CD14-positive monocyte (primary cell): Measurements from ENCODE around the gene PITPNC1. TPM values are rescaled to one million over a fixed set of nuclear protein-coding genes. Genes with fewer than 3 reads are reported as not detected.

Source experiments
- DNase-seq, 3 donors: peaks; one replicate each; pipeline ENCODE4 v3.0.0-alpha.2; 2011 to 2022
- H2AFZ ChIP-seq: 2 replicates; pipeline ENCODE4 v1.6.0; 2012; ENCODE audit warnings: mild to moderate bottlenecking, low read depth, low read length, inconsistent platforms; ENCODE audit not compliant: insufficient read depth, poor library complexity, severe bottlenecking
- H3K27ac ChIP-seq, 2 donors: 1 replicate in 1 of 2; 2 replicates in 1 of 2; pipeline ENCODE4 v1.5.1; 2012 to 2013; ENCODE audit warnings: low read length in 2 of 2, control low read depth in 1 of 2, inconsistent platforms in 1 of 2, low read depth in 1 of 2, mild to moderate bottlenecking in 1 of 2
- H3K27me3 ChIP-seq, 2 donors: one replicate each; pipeline versions ENCODE4 v1.6.0 to v1.6.1; 2011 to 2013; ENCODE audit warnings: low read length in 2 of 2; ENCODE audit not compliant: control insufficient read depth in 2 of 2, insufficient read depth in 2 of 2
- H3K36me3 ChIP-seq, 2 donors: replicated peaks in 1 of 2; 1 replicate in 1 of 2; 2 replicates in 1 of 2; pipeline versions ENCODE4 v1.5.1 to v1.6.1; 2012 to 2013; ENCODE audit warnings: low read length in 2 of 2, control low read depth in 1 of 2, inconsistent platforms in 1 of 2, mild to moderate bottlenecking in 1 of 2; ENCODE audit not compliant: insufficient read depth in 2 of 2, control insufficient read depth in 1 of 2
- H3K4me1 ChIP-seq, 2 donors: 1 replicate in 1 of 2; 2 replicates in 1 of 2; pipeline versions ENCODE4 v1.5.1 to v1.6.1; 2012 to 2013; ENCODE audit warnings: low read length in 2 of 2, control low read depth in 1 of 2, inconsistent platforms in 1 of 2, mild to moderate bottlenecking in 1 of 2, moderate library complexity in 1 of 2; ENCODE audit not compliant: insufficient read depth in 2 of 2, control insufficient read depth in 1 of 2
- H3K4me2 ChIP-seq: replicated peaks from 2 replicates; pipeline ENCODE3; 2012; ENCODE audit warnings: low read length, moderate library complexity, mild to moderate bottlenecking; ENCODE audit not compliant: poor library complexity, severe bottlenecking; ENCODE audit errors: extremely low read depth
- H3K4me3 ChIP-seq, 3 experiments: fragments of 200-600 bp in 1 of 3; sonication (generic) in 1 of 3; replicated peaks in 1 of 3; 1 replicate in 2 of 3; 2 replicates in 1 of 3; pipeline ENCODE4 v1.5.1; 2011 to 2013; ENCODE audit warnings: low read length in 3 of 3, mild to moderate bottlenecking in 3 of 3, control low read depth in 2 of 3, low read depth in 2 of 3, inconsistent platforms in 1 of 3, moderate library complexity in 1 of 3
- H3K79me2 ChIP-seq: 2 replicates; pipeline ENCODE4 v1.6.0; 2012; ENCODE audit warnings: mild to moderate bottlenecking, control low read depth, inconsistent platforms, low read length, moderate library complexity; ENCODE audit not compliant: insufficient read depth
- H3K9ac ChIP-seq: 2 replicates; pipeline ENCODE4 v1.6.0; 2017; ENCODE audit warnings: low read length, mild to moderate bottlenecking; ENCODE audit not compliant: insufficient read depth, poor library complexity, severe bottlenecking
- H3K9me3 ChIP-seq, 2 donors: replicated peaks in 1 of 2; 1 replicate in 1 of 2; 2 replicates in 1 of 2; pipeline versions ENCODE4 v1.5.1 to v1.6.1; 2012 to 2013; ENCODE audit warnings: low read length in 2 of 2, control low read depth in 1 of 2; ENCODE audit not compliant: control insufficient read depth in 1 of 2, insufficient read depth in 1 of 2
- H4K20me1 ChIP-seq: 2 replicates; pipeline ENCODE4 v1.6.0; 2012; ENCODE audit warnings: mild to moderate bottlenecking, low read length, control low read depth, moderate library complexity; ENCODE audit not compliant: insufficient read depth
- H3K27ac Mint-ChIP-seq, 7 donors: one replicate each; pipeline ENCODE4 v1.8.0; 2020; ENCODE audit warnings: mild to moderate bottlenecking in 7 of 7, mixed read lengths in 7 of 7, moderate library complexity in 6 of 7, inconsistent platforms in 2 of 7
- H3K27me3 Mint-ChIP-seq, 3 donors: one replicate each; pipeline ENCODE4 v1.8.0; 2021 to 2022; ENCODE audit warnings: low read depth in 3 of 3, mild to moderate bottlenecking in 3 of 3, mixed read lengths in 3 of 3, moderate library complexity in 3 of 3, inconsistent platforms in 1 of 3
- H3K36me3 Mint-ChIP-seq, 2 donors: one replicate each; pipeline ENCODE4 v1.8.0; 2020; ENCODE audit warnings: mixed read lengths in 2 of 2, inconsistent platforms in 1 of 2, mild to moderate bottlenecking in 1 of 2
- H3K4me1 Mint-ChIP-seq: one replicate; pipeline ENCODE4 v1.8.0; 2020; ENCODE audit warnings: mild to moderate bottlenecking, mixed read lengths
- H3K4me3 Mint-ChIP-seq, 2 donors: one replicate each; pipeline ENCODE4 v1.8.0; 2020; ENCODE audit warnings: mild to moderate bottlenecking in 2 of 2, mixed read lengths in 2 of 2, moderate library complexity in 1 of 2
- H3K9me3 Mint-ChIP-seq, 7 donors: one replicate each; pipeline ENCODE4 v1.8.0; 2020 to 2022; ENCODE audit warnings: mixed read lengths in 7 of 7, mild to moderate bottlenecking in 6 of 7, moderate library complexity in 6 of 7, inconsistent platforms in 2 of 7
- WGBS: methylation state at CpG from one replicate; pipeline ENCODE4 v1.1.5; 2013; ENCODE audit warnings: missing lambda C conversion rate; ENCODE audit not compliant: insufficient coverage; 5-methylcytosine and 5-hydroxymethylcytosine counted together
- intact Hi-C, 2 donors: fragments of 100-400 bp; cut with micrococcal nuclease; formaldehyde crosslinking; loops; one replicate each; pipeline versions ENCODE4 v1.15.0 to v1.15.1; 2023
- polyA plus RNA-seq, 3 donors: library from polyadenylated mRNA; depleted of rRNA in 1 of 3; unstranded in 2 of 3; stranded (reverse) in 1 of 3; fragments of 300-500 nt in 2 of 3; fragments of >200 nt in 1 of 3; fragmentation: Illumina TruSeq in 2 of 3; gene quantifications; 1 replicate in 2 of 3; 2 replicates in 1 of 3; pipeline ENCODE4 v1.2.3, GENCODE V29; 2012 to 2021
- TF ChIP-seq, protein P1 (sequence below): fragments of 200-600 bp; IDR thresholded peaks from one replicate; pipeline ENCODE4 v1.8.0; 2022; ENCODE audit warnings: antibody characterized with exemption, mild to moderate bottlenecking

The PITPNC1 gene
- polyA plus RNA-seq, 3 donors = 18.5 to 31.0 (median 21.7) TPM

DNA sequence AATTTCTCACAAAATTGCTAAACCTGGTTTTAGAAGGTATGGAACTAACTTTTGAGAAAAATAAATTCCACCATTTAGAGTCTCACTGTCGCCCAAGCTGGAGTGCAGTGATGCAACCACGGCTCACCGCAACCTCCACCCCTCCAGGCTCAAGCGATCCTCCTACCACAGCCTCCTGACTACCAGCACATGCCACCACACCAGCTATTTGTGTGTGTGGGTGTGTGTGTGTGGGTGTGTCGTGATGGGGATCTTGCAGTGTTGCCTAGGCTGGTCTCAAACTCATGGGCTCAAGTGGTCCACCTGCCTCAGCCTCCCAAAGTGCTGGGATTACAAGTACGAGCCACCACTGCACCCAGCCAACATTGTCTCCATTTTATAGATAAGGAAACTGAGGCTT is 269.4 kb downstream of the PITPNC1 start:
- Mint-ChIP-seq H3K4me3 (no peak overlapping the region), H3K27ac (no peak overlapping the region), H3K4me1 (no peaks in the 10 kb centered on the region), H3K27me3 (no peaks in the 10 kb centered on the region), H3K9me3 (no peaks in the 10 kb centered on the region), H3K36me3 (peaks cover 0 to 4% of the 10 kb centered on the region in 2 donors)
- Histone ChIP-seq H2AFZ (no peak overlapping the region), H3K4me2 (no peak overlapping the region), H3K79me2 (no peaks in the 10 kb centered on the region), H3K27me3 (no peaks in the 10 kb centered on the region), H4K20me1 (no peaks in the 10 kb centered on the region), H3K9ac (no peak overlapping the region), H3K9me3 (no peaks in the 10 kb centered on the region), H3K27ac (no peak overlapping the region), H3K4me1 (no peaks in the 10 kb centered on the region), H3K4me3 (no peak overlapping the region), H3K36me3 (no peaks in the 10 kb centered on the region)
- TF ChIP-seq, protein P1, sequence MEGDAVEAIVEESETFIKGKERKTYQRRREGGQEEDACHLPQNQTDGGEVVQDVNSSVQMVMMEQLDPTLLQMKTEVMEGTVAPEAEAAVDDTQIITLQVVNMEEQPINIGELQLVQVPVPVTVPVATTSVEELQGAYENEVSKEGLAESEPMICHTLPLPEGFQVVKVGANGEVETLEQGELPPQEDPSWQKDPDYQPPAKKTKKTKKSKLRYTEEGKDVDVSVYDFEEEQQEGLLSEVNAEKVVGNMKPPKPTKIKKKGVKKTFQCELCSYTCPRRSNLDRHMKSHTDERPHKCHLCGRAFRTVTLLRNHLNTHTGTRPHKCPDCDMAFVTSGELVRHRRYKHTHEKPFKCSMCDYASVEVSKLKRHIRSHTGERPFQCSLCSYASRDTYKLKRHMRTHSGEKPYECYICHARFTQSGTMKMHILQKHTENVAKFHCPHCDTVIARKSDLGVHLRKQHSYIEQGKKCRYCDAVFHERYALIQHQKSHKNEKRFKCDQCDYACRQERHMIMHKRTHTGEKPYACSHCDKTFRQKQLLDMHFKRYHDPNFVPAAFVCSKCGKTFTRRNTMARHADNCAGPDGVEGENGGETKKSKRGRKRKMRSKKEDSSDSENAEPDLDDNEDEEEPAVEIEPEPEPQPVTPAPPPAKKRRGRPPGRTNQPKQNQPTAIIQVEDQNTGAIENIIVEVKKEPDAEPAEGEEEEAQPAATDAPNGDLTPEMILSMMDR = no peak
- WGBS = no CpG with 5 or more reads among the region's 6 CpGs
- intact Hi-C loops = no loop called here
- no peak for DNase-seq

DNA sequence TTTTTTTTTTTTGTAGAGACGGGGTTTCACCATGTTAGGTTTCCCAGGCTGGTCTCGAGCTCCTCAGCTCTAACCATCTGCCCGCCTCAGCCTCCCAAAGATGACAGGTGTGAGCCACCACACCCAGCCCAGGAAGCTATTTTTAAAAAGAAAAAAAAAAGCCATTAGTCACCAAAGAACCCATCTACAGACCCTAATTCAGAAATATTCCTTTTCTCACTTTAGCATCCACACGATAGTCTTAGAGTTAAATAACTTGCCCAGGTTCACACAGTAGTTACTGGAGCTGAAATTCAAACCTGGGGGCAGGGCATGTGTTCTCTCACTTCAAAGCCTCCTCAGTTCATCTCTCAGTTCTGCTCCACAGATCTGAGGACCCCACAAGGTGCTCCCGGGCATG is 270.4 kb downstream of the PITPNC1 start:
- DNase-seq = no peak
- no peaks in the 10 kb centered on the region for H3K9me3 ChIP-seq
- H3K4me3 ChIP-seq = no peak overlapping the region
- H3K4me1 Mint-ChIP-seq = no peaks in the 10 kb centered on the region
- no peak overlapping the region for H3K4me3 Mint-ChIP-seq
- no peaks in the 10 kb centered on the region for H3K79me2 ChIP-seq
- H3K27ac Mint-ChIP-seq = no peak overlapping the region
- no peaks in the 10 kb centered on the region for H3K27me3 ChIP-seq
- H3K36me3 Mint-ChIP-seq = peaks cover 0 to 7% of the 10 kb centered on the region in 2 donors
- H3K9ac ChIP-seq = no peak overlapping the region
- 96% methylated on average over 3 of the region's 5 CpGs for WGBS
- H3K27ac ChIP-seq = no peak overlapping the region
- no peaks in the 10 kb centered on the region for H3K9me3 Mint-ChIP-seq
- no peaks in the 10 kb centered on the region for H4K20me1 ChIP-seq
- H3K4me2 ChIP-seq = no peak overlapping the region
- no peaks in the 10 kb centered on the region for H3K4me1 ChIP-seq
- H3K27me3 Mint-ChIP-seq = no peaks in the 10 kb centered on the region
- no peaks in the 10 kb centered on the region for H3K36me3 ChIP-seq
- TF ChIP-seq, protein P1 = no peak
- intact Hi-C loops = no loop called here
- no peak overlapping the region for H2AFZ ChIP-seq
